Right lobe of liver (tissue), 4 donors: ENCODE data around the gene MRPL16.

ENCODE experiments used
- CTCF ChIP-seq, 4 donors: fragments of 200-600 bp in 3 of 4; fragments of 450-650 bp in 1 of 4; IDR thresholded peaks; one replicate each; pipeline versions ENCODE4 v1.5.1 to v1.8.0; 2016 to 2022; ENCODE audit warnings: antibody characterized with exemption in 4 of 4, mild to moderate bottlenecking in 2 of 4
- POLR2A ChIP-seq: fragments of 450-650 bp; IDR thresholded peaks from one replicate; pipeline ENCODE4 v1.6.1; 2017; ENCODE audit warnings: antibody characterized with exemption, mild to moderate bottlenecking
- donor health status: DM: no; HTN: no; CAD: no.
- donor health status: DM: no; HTN: no; CAD: no.
- donor health status: DM: no; HTN: yes; CAD: no.

GRCh38 chr11:59756558-59756840 is 54.1 kb downstream of the MRPL16 start:
- TF ChIP-seq POLR2A = no peak
- no peak for TF ChIP-seq CTCF (IDR thresholded peaks at IDR 0.05)
